Activated CD8-positive, alpha-beta memory T cell treated with anti-CD3 and anti-CD28 coated beads, Interleukin-2, amount 50 U/mL, for 1 hour (primary cell): ENCODE measurements around the gene ZNF91.
"Not testable (repeated sequence)": the region's sequence is repeated elsewhere in the genome, so short reads cannot be mapped to it uniquely, and the experiment has no call there.

ENCODE experiments used
- DNase-seq: peaks from one replicate; pipeline ENCODE4 v3.0.0-alpha.2; 2020; ENCODE audit errors: extremely low read depth

Gene ZNF91

DNA sequence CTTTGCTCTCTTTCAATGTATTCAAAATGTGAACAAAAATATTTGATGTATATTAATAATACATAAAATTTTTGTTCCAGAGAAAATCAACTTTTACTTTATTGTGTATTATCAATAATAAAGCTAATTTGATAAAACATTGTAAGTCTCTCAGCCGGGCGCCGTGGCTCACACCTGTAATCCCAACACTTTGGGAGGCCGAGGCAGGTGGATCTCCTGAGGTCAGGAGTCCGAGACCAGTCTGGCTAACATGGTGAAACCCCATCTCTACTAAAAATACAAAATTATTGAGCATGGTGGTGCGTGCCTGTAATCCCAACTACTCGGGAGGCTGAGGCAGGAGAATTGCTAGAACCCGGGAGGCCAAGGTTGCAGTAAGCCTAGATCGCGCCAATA lies 449 bp upstream of the ZNF91 start:
- not testable (repeated sequence) for DNase-seq

DNA sequence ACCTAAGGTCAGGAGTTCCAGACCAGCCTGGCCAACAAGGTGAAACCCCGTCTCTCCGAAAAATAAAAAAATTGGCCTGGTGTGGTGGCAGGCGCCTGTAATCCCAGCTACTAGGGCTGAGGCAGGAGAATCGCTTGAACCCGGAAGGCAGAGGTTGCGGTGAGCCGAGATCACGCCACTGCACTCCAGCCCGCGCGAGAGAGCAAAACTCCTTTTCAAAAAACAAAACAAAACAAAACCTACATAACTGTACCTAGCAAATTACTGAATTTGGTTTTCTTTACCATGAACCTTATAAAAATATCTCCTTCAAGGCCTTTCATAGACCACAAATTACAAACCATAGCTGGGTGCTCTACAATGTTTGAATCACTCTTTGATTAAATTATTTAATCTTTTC lies 760 bp downstream of the ZNF91 start:
- no peak for DNase-seq

DNA sequence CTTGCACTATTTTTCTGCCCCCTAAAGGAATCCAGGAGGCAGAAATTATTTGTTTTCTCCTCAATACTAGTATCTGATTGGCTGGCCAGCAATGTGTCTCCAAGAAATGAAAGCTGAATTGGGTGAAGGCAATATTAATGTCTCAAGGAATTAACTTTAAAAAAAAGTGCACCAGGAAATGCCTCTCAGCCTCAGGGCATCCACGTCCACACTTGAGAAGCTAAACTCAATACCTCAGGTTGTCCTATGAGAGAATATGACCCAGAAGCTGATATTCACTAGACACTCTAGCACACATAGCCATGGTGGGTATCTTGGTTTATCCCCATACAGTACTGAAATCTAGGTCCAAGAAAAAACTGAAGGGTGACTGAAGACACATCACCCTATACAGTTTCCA lies 2.1 kb downstream of the ZNF91 start:
- DNase-seq, result no peak

DNA sequence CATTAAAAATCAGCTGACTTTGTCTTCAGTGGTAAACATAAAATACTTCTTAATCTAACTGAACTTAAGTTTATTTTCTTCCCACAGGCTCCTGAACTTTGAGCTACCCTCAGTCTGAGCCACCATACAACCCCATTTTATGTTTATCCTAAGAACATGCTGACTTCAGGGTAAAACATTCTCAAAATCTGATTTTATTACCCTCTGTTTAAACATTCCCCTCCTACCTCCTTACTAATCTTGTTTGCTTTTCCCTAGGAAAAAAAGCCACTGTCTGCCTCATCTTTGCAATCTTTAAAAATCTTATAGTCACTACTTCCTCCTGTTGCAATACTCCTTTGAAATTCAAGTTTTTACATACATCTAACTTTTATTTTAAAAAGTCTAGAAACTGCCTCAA lies 4.0 kb downstream of the ZNF91 start:
- DNase-seq, result no peak

DNA sequence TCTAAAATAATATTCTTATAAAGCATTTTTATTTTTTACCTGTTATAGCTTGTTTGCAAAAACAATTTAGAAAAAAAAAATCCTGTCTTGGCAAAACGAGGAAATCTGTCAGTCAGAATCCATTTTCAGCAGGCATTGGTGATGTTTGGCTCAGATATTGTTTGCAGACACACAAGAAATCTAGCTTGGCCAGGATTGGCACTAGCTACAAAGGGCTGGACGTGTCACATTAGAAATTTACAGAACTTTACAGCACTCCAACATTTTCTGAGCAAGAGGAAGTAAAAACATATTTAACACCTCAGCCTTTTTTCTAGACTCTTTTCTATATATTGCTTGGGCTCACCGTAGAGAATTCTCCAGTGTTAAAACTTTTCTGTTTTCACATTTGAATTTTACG lies 9.9 kb downstream of the ZNF91 start:
- no peak for DNase-seq

DNA sequence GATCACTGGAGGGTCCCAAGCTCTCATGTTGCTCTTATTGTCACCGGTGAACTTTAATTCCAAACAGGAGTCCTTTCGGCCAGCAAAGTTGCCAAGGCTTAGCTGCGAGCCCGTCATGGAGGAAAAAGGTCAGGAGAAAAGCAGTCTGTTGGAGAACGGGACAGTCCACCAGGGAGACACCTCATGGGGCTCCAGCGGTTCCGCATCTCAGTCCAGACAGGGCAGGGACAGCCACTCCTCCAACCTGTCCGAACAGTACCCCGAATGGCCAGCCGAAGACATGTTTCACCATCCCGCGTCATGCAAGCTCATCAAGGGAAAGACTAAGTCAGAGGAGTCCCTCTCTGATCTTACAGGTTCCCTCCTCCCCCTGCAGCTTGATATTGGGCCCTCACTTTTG lies 10.4 kb downstream of the ZNF91 start:
- DNase-seq, result no peak

DNA sequence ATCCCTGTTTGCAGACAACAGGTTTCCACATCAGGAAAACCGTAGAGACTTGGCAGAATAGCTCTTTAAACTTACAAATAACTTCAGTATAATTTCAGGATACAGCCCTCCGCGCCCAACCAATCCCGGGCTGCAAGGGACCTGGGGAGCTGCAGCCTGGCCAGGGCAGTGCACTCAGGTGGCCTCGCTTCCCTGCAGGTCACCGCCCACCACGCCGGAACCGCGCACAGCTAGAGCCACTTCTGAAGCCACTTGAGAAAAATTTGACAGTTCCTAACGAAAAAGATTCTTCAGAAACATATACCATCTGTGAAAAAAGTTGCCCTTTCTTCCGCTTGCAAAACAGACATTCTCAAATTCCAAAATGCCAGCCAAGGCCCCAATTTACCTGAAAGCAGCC lies 11.1 kb downstream of the ZNF91 start:
- DNase-seq, result no peak

DNA sequence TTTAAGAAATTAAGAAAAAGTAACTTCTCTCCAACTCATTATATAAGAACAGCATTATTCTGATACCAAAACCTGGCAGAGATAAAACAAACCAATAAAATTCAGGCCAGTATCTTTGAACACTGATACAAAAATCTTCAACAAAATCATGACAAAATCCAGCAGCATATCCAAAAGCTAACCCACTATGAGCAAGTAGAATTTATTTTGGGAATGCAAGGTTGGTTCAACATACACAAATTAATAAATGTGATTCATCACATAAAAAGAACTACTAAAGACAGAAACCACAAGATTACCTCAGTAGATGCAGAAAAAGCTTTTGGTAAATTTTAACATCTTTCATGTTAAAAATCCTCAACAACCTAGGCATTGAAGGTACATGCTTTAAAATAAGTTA lies 12.3 kb downstream of the ZNF91 start:
- DNase-seq, result no peak

DNA sequence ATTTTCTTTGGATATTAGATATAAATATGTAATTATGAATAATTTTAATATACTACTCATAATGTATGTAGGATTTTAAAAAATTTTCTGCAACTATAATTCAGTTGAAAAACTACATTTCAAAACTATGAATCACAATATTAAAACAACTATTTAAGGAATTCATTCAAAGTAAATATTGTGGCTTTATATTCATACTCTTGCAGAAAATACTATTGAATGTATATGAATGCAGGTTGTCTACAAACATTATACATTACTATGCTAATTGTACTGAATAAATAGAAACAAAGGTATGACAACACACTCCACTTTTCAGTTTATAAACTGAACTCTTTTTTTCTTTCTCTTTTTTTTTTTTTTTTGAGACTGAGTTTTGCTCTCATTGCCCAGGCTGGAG lies 14.2 kb downstream of the ZNF91 start:
- no peak for DNase-seq

DNA sequence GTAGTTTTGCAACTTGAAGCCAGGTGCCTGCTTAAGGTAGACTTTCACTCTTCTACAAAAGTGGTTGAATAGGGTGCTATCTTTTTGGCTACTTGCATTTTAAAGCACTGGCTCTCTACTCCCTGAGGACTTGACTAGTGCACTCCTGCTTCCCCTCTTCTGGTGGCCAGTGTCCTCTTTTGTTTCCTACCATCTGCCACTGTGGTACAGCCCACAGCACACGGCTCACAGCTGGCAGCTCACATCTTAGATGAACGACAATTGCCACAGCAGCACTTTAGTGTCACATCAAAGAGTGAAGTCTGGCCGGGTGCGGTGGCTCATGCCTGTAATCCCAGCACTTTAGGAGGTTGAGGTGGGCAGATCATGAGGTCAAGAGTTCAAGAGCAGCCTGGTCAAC lies 15.6 kb downstream of the ZNF91 start:
- not testable (repeated sequence) for DNase-seq

DNA sequence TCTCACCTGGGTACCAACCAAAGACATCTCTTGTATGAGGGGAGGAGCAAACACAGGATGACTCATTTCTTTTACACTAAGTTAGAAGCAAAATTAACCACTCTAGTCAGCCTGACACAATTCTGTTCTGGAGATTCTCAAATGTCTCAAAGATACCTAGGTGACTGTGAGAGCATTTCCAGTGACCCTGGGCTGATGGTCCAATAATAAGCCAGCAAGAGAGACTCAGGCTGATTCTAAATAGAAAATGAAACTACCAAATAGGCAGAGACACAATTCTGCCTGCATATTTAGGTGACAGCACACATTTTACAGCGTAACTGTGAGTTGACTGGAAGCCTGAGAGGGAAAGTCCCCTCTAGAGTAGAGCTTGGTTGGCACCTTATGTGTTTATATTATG lies 16.3 kb downstream of the ZNF91 start:
- no peak for DNase-seq

DNA sequence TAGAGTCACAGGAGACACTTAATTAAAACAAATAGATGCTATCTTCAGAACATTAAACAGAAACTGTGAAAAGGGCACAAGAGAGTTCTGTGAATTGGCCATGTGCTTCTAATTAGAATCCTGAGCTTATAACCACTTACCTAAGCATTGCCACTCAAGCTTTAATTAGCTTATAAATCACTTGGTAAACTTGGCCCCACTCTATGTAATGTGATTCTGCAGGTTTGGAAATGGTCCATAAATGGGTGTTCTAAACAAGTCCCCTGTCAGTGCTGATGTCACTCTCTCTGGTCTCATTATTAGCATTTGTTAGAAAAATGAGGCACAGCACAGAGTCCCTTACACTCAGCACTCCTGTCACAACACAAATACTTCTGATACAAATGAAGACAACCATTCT lies 18.0 kb downstream of the ZNF91 start:
- DNase-seq, result no peak

DNA sequence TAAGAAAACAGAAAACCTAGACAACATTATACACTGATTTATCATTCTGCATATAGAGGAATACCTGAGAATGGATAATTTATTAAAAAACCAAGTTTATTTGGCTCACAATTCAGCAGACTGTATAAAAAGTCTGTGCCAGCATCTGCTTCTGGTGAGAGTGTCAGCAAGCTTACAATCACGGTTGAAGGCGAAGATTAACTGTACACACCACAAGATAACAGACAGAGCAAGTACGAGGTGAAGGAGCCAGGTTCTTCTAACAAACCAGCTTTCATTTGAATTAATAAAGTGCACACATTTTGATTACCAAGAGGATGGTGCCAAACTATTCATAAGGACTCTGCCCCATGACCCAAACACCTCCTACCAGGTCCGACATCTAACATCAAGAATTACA lies 28.8 kb downstream of the ZNF91 start:
- no peak for DNase-seq

DNA sequence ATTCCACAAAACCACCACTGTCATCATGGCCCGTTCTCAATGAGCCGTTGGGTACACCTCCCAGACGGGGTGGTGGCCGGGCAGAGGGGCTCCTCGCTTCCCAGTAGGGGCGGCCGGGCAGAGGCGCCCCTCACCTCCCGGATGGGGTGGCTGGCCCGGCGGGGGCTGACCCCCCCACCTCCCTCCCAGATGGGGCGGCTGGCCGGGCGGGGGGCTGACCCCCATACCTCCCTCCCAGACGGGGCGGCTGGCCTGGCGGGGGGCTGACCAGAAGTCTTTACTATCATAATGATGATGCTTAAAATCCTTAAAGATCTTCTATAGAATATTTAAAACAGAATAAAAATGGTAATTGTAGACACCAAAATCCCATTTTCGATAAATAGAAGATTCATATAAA lies 29.2 kb downstream of the ZNF91 start:
- not testable (repeated sequence) for DNase-seq

DNA sequence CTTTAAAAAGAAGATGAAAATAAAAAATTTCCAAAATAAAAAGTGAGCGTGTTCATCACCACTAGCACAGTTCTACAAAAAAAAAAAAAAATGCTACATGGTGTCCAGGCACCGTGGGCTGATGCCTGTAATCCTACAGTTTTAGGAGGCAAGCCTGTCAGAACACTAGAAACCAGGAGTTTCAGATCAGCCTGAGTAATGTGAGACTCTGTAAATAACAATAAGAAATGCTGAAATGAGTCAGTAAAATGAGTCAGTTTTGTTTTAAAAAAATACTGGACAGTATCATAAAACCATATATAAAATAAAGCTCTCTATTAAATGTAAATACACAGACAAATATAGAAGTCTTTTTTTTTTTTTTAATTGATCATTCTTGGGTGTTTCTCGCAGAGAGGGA lies 30.0 kb downstream of the ZNF91 start:
- no peak for DNase-seq

DNA sequence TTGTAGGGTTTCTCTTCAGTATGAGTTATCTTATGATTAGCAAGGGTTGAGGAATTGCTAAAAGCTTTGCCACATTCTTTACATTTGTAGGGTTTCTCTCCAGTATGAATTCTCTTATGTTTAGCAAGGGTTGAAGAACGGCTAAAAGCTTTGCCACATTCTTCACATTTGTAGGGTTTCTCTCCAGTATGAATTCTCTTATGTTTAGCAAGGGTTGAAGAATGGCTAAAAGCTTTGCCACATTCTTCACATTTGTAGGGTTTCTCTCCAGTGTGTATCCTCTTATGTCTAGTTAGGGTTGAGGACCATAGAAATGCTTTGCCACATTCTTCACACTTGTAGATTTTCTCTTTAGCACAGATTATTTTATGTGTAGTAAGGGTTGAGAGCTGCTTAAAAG lies 33.4 kb downstream of the ZNF91 start:
- not testable (repeated sequence) for DNase-seq

DNA sequence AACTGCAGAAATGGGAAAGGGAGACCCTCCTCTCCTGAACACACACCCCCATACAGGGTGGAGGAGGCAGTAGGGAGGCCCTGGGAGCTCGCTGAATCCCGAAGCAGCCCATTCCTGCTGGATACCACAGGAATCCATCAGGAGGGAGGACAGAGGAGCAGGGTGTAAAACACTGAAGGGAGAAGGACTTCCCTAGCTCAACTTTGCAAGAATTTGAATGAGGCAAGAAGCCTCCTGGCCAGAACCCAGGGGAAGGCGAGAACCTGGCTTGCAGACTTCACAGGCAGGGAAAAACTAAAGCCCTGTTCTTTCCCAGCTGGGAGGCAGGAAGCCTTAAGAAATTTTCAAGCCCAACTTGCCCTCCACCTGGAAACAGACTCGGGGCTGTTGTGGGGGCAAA lies 43.5 kb downstream of the ZNF91 start:
- DNase-seq, result no peak

DNA sequence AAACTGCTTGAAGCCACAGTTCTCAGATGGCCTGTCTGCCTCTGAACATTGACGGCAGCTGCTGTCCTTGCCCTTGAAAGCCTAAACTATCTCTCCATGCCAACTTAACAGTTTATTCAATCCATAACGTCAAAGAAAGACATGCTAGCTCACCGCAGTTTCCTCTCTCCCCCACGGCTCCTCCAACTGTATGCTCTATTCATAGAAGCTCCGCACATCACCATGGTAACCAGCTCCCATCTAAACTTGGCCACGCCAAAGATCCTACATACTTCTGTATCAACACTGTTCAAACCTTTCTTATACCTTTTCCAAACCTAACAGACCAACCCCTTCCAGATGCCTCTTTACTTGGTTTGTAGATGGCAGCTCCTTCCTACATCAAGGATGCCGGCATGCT lies 48.6 kb downstream of the ZNF91 start:
- DNase-seq, result no peak

DNA sequence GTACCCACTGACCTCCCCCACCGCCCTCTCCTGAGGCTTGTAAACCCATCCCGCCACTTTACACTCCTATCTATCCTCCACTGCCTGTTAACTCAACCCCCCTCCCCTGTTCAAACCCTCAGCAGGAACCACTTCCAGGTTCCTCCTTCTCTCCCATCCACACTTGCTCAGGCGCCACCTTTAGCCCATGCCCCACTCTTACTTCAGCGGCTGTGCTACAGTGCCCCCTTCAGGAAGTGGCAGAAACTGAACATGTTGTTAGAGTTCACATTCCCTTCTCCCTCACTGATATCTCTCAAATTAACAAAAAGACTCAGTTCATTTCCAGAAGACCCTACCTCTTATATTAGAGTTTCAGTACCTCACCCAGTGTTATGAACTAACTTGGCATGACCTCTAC lies 49.4 kb downstream of the ZNF91 start:
- no peak for DNase-seq

DNA sequence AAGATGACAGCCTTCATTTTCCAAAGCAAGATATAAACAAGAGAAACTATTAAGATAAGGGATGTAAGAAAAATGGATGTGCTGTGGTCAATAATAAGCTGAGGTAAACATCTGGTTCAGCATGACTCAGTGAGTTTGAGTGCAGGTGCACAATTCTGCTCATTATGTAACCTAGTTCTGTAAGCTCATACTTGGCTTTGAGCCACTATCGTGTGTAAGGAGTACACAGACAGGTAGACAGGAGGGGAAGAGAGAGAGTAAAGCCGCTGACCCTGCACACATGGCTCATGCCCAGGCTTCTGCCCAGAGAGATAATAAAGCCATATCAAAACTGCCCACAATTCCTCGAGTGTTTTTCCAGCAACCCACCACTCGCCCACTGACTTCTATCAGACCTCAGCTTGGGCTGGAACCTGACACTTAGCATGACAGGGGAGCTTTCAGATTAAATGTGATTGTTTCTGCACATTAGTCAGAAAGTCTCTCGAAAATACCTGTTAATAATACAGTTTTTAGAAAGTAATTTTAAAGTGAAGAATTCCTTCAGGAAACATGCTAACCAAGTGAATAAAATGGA lies 51.7 kb downstream of the ZNF91 start:
- no peak for DNase-seq

DNA sequence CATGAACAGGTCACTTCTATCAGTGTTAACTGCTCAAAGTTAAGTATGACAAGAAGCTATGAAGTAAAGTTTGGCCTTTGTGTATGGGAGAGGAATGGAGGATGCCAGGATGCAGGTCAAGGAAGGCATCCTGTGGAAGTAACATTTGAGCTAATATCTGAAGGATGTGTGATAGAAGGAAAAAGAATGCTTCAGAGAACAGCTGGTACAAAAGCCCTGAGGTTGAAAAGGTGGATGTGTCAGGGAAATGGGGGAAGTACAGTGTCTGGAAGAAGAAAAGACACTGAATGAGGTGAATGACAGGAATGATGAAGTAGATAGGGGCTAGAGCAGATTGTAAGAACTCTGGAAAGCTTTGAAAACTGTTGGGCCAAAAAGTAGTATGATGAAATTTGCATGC lies 67.1 kb downstream of the ZNF91 start:
- DNase-seq, result no peak

DNA sequence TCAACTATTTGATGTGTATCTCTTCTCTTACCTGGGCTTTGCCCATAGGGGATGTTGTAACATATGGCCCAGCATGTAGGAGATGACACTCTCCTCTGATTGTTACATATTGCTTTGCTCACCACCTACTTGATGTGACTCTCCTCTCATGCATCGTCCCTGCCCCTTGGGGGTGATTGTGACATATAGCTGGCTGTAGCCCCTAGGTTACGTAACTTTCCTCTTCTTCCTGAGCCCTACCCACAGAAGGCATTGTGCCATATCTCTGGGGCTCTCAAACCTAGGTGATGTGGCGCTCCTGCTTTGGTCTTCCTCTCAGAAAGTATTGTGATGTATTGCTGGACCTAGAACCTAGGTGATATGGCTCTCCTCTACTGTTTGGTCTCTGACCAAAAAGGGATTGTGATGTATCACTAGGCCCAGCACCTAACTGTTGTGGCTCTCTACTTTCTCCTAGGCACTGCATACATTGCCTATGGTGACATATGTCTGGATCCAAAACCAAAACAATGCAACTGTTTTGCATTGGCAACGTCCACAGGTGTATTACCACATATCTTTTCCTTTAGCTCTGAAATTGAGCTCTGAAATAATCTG lies 73.2 kb downstream of the ZNF91 start:
- DNase-seq, result no peak

DNA sequence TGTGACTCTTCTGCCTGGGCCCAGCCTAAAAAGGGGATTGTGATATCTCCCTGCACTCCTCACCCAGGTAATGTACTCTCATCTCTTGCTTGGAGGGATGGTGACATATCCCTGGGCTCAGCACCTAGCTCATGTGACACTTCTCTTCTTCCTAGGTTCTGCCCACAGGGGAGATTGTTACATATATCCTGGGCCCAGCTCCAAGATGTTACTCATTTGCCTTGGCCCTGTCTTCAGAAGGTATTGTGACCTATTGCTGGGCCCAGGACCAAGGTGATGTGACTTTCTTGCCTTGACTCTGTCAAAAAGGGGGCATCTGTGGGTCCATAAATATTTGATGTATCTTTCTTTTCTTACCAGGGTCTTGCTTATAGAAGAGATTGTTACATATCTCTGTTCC lies 73.9 kb downstream of the ZNF91 start:
- DNase-seq, result not testable (repeated sequence)

DNA sequence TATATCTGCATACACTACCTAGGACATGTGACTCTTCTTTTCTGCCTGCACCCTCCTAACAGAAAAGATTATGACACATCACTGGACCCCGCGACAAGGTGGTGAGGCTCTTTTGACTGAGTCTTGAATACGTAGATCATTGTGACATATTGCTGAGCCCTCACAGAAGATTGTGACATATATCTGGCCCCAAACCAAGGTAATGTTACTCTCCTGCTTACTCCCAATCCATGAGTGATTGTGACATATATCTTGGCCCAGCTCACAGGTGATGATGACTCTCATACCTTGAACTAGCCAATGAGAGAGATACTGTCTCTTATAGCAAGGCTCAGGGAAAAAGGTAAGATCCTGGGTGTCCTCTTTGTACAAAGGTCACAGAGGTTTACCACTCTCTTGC lies 75.7 kb downstream of the ZNF91 start:
- DNase-seq, result not testable (repeated sequence)
